ENCODE measurements around the gene FBXL17.

FBXL17 gene

GRCh38 chr5:107849118-107849517 lies 532.8 kb downstream of the FBXL17 start:
- no peak for DNase-seq

GRCh38 chr5:107840592-107840991 lies 541.3 kb downstream of the FBXL17 start:
- DNase-seq = no peak

- DNase-seq = no peak
Measured at GRCh38 chr5:107840161-107840560, 541.7 kb downstream of the FBXL17 start.

GRCh38 chr5:107835096-107835495 lies 546.8 kb downstream of the FBXL17 start:
- no peak for DNase-seq

- no peak for DNase-seq
Measured at GRCh38 chr5:107832746-107833145, 549.2 kb downstream of the FBXL17 start.

GRCh38 chr5:107831612-107832395 lies 550.1 kb downstream of the FBXL17 start:
- DNase-seq = no peak

GRCh38 chr5:107830750-107831149 lies 551.1 kb downstream of the FBXL17 start:
- no peak for DNase-seq

GRCh38 chr5:107826311-107827000 lies 555.4 kb downstream of the FBXL17 start:
- DNase-seq = no peak

- DNase-seq = no peak
Measured at GRCh38 chr5:107824821-107825220, 557.1 kb downstream of the FBXL17 start.

- no peak for DNase-seq
Measured at GRCh38 chr5:107821288-107821687, 560.6 kb downstream of the FBXL17 start.

- DNase-seq = no peak
Measured at GRCh38 chr5:107820429-107820828, 561.5 kb downstream of the FBXL17 start.

GRCh38 chr5:107817951-107818350 lies 563.9 kb downstream of the FBXL17 start:
- DNase-seq = no peak

- DNase-seq = no peak
Measured at GRCh38 chr5:107817436-107817835, 564.5 kb downstream of the FBXL17 start.

GRCh38 chr5:107815109-107815508 lies 566.8 kb downstream of the FBXL17 start:
- no peak for DNase-seq

- no peak for DNase-seq
Measured at GRCh38 chr5:107814183-107814827, 567.6 kb downstream of the FBXL17 start.

- DNase-seq = no peak
Measured at GRCh38 chr5:107813559-107813958, 568.3 kb downstream of the FBXL17 start.

GRCh38 chr5:107812570-107813141 lies 569.2 kb downstream of the FBXL17 start:
- no peak for DNase-seq

GRCh38 chr5:107809201-107810034 lies 572.5 kb downstream of the FBXL17 start:
- no peak for DNase-seq

Data from suppressor macrophage (primary cell).